OCI-LY7 (cell line): Measurements from ENCODE around the gene ZFAND2A. TPM values are rescaled to one million over a fixed set of nuclear protein-coding genes. Genes with fewer than 3 reads are reported as not detected.

ENCODE experiments used
- BruUV-seq: library from RNA; stranded (reverse); fragments of 400-500 nt; replicated peaks from 2 replicates; lab custom pipeline; 2021; lab: Mats Ljungman, UMichigan
- CTCF ChIA-PET: fragments of 300-600 bp; sonication (Branson Sonifier 250); formaldehyde crosslinking; loops from one replicate; lab custom pipeline; 2022; ENCODE audit warnings: antibody characterized with exemption; ENCODE audit not compliant: unreplicated experiment; lab: Charles Lee
- POLR2A ChIA-PET: fragments of 300-600 bp; sonication (Branson Sonifier 250); formaldehyde crosslinking; loops from one replicate; lab custom pipeline; 2022; ENCODE audit warnings: antibody characterized with exemption; lab: Charles Lee
- DNase-seq: peaks from one replicate; pipeline ENCODE4 v3.0.0-alpha.2; 2015; ENCODE audit warnings: low spot score
- H2AFZ ChIP-seq: fragments of 200-600 bp; sonication (generic), shearing (Covaris generic); 2 replicates; pipeline ENCODE4 v1.6.1; 2014; ENCODE audit warnings: mild to moderate bottlenecking, antibody characterized with exemption, low read length, moderate library complexity
- H3K27ac ChIP-seq: fragments of 200-600 bp; sonication (generic); 2 replicates; pipeline ENCODE4 v1.5.1; 2014; ENCODE audit warnings: mixed run types, low read depth, mild to moderate bottlenecking, moderate library complexity, low read length, inconsistent platforms; ENCODE audit not compliant: poor library complexity, severe bottlenecking
- H3K36me3 ChIP-seq: fragments of 200-600 bp; sonication (generic); 2 replicates; pipeline ENCODE4 v1.6.1; 2014; ENCODE audit warnings: mild to moderate bottlenecking, antibody characterized with exemption, low read length, moderate library complexity, mixed read lengths; ENCODE audit not compliant: insufficient read depth
- H3K4me1 ChIP-seq: fragments of 200-600 bp; sonication (generic); 2 replicates; pipeline ENCODE4 v1.5.1; 2014; ENCODE audit warnings: mild to moderate bottlenecking, low read length; ENCODE audit not compliant: insufficient read depth, poor library complexity, severe bottlenecking
- H3K4me2 ChIP-seq: fragments of 200-600 bp; sonication (generic); 2 replicates; pipeline ENCODE4 v1.6.1; 2014; ENCODE audit warnings: mild to moderate bottlenecking, low read length
- H3K4me3 ChIP-seq: fragments of 200-600 bp; sonication (generic); 2 replicates; pipeline ENCODE4 v1.5.1; 2014; ENCODE audit warnings: mild to moderate bottlenecking, low read depth, low read length; ENCODE audit not compliant: poor library complexity, severe bottlenecking
- H3K79me2 ChIP-seq: fragments of 200-600 bp; sonication (generic); 2 replicates; pipeline ENCODE4 v1.6.1; 2016; ENCODE audit warnings: low read depth, mild to moderate bottlenecking, low read length, moderate library complexity, mixed read lengths; ENCODE audit not compliant: insufficient read depth
- H3K9me2 ChIP-seq: fragments of 200-600 bp; sonication (generic); 2 replicates; pipeline ENCODE4 v1.6.1; 2016; ENCODE audit warnings: mild to moderate bottlenecking, low read length, mixed read lengths; ENCODE audit not compliant: insufficient read depth
- H3K9me3 ChIP-seq: fragments of 200-600 bp; sonication (generic); 2 replicates; pipeline ENCODE4 v1.6.1; 2014; ENCODE audit warnings: mild to moderate bottlenecking, mixed run types, low read length, mixed read lengths
- H4K20me1 ChIP-seq: fragments of 200-600 bp; sonication (generic); 2 replicates; pipeline ENCODE4 v1.6.1; 2014; ENCODE audit warnings: mild to moderate bottlenecking, antibody characterized with exemption, low read length, moderate library complexity, mixed read lengths; ENCODE audit not compliant: insufficient read depth
- EZH2phosphoT487 ChIP-seq: fragments of 200-600 bp; sonication (generic); IDR thresholded peaks from 2 replicates; pipeline ENCODE4 v1.6.1; 2018; ENCODE audit warnings: low read depth, borderline replicate concordance, mild to moderate bottlenecking, mixed run types, antibody characterized with exemption, low read length, moderate library complexity, mixed read lengths
- intact Hi-C: fragments of 100-400 bp; cut with micrococcal nuclease; formaldehyde crosslinking; loops from one replicate; pipeline ENCODE4 v1.10.0; 2022; ENCODE audit not compliant: unreplicated experiment
- total RNA-seq, 2 experiments: library from RNA; depleted of rRNA in 1 of 2; stranded (reverse); fragments of >200 nt in 1 of 2; shearing (Covaris generic) in 1 of 2; gene quantifications; 2 replicates each; pipeline ENCODE4 v1.2.3, GENCODE V29; 2014 to 2022
- TF ChIP-seq, protein P1 (sequence below): fragments of 200-600 bp; sonication (generic); conservative IDR thresholded peaks from 2 replicates; pipeline ENCODE4 v1.5.1; 2014; ENCODE audit warnings: mild to moderate bottlenecking, antibody characterized with exemption, low read length, moderate library complexity, mixed read lengths

Gene ZFAND2A
- total RNA-seq, 2 experiments from 2014 or later: 20.4 to 22.9 TPM

DNA sequence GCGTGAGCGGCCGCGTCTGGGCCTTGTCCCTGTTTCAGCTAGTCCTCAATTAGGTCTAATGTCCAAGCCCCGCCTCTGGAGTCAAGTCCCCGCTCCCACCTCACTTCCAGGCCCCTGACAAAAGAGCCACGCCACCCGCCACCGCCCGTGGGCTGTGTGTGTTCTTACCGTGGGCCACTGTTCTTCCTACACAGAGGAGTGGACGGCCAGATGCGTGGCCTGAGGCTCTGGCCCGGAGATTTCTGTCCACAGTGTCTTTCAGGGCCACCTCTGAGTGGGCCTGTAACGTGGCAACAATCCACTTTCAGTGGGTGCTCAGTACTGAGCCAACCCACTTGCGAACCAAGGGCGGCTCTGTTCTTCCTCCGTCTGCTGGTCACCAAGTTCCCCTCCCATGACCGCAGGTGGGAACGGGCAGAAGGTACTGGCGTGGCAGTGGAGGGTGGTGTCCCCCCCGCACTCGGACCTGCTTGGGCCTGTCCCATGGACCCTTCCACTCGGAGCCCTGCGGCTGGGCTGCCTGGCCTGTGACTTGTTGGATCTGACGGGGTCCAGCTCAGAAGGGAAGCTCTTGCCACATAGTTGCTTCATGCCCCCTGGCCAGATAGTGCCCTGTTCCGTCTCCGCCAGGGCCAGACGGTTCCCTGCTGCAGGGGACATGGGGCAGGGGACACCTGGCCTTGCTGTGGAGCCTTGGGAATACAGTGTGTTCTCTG is 15.0 kb upstream of the ZFAND2A start:
- H3K4me2 ChIP-seq: no peak overlapping the region
- BruUV-seq: no TSS peak
- POLR2A ChIA-PET: interaction anchor here (1.2 kb wide), 1 partner anchor 32 kb away, joined by 5 read pairs; no protein-coding TSS in a partner anchor

DNA sequence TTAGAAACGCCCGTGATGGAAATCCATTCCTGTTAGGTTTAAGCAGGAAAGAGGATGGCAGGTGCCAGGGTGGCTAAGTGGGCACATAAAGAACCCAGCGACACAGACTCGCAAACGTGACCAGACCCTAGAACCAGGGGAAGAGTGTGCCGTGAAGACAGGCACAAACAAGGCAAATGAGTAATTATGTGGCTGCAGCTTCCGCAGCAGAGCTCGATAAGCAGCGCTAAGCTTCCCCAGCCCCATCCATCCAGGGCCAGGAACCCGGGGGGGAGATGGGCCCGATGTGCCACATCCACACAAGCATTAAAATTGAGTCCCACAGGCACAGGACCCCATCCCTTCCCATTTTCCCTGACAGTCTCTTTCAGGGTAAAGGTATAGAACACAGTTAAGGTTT is 14.0 kb upstream of the ZFAND2A start:
- intact Hi-C loops: no loop called here
- POLR2A ChIA-PET: interaction anchor here (0.5 kb wide), 1 partner anchor 98 kb away, joined by 3 read pairs; no protein-coding TSS in a partner anchor

More for the DNA sequence above, 15.0 kb upstream of the ZFAND2A start:
- Histone ChIP-seq H3K9me3 (peaks cover 6% of the 10 kb centered on the region; the same call in 1 of the 2 replicates), H3K4me3 (no peak overlapping the region), H3K4me1 (peaks cover 13% of the 10 kb centered on the region), H2AFZ (no peak overlapping the region), H3K79me2 (no peaks in the 10 kb centered on the region), H3K9me2 (no peaks in the 10 kb centered on the region), H3K36me3 (no peaks in the 10 kb centered on the region), H4K20me1 (no peaks in the 10 kb centered on the region), H3K27ac (no peak overlapping the region)
- TF ChIP-seq EZH2phosphoT487: no peak
- TF ChIP-seq, protein P1, sequence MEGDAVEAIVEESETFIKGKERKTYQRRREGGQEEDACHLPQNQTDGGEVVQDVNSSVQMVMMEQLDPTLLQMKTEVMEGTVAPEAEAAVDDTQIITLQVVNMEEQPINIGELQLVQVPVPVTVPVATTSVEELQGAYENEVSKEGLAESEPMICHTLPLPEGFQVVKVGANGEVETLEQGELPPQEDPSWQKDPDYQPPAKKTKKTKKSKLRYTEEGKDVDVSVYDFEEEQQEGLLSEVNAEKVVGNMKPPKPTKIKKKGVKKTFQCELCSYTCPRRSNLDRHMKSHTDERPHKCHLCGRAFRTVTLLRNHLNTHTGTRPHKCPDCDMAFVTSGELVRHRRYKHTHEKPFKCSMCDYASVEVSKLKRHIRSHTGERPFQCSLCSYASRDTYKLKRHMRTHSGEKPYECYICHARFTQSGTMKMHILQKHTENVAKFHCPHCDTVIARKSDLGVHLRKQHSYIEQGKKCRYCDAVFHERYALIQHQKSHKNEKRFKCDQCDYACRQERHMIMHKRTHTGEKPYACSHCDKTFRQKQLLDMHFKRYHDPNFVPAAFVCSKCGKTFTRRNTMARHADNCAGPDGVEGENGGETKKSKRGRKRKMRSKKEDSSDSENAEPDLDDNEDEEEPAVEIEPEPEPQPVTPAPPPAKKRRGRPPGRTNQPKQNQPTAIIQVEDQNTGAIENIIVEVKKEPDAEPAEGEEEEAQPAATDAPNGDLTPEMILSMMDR: no peak
- CTCF ChIA-PET: interaction anchor here (0.6 to 1.3 kb wide), 2 partner anchors 83 to 181 kb away, joined by 4 to 5 read pairs; no protein-coding TSS in a partner anchor
- no peak for DNase-seq
- intact Hi-C loops: loop anchor here (5.0 kb wide), 1 partner anchor 253 kb away; no protein-coding TSS in a partner anchor

More for the DNA sequence above, 14.0 kb upstream of the ZFAND2A start:
- no peak overlapping the region for H3K4me3 ChIP-seq
- no peaks in the 10 kb centered on the region for H3K79me2 ChIP-seq
- no peaks in the 10 kb centered on the region for H3K36me3 ChIP-seq
- H3K9me3 ChIP-seq: peaks cover 6% of the 10 kb centered on the region; the same call in 1 of the 2 replicates
- H3K9me2 ChIP-seq: no peaks in the 10 kb centered on the region
- no peak overlapping the region for H2AFZ ChIP-seq
- H3K4me2 ChIP-seq: no peak overlapping the region
- CTCF ChIA-PET: interaction anchor here (0.6 to 0.9 kb wide), 2 partner anchors 148 to 230 kb away, joined by 3 to 4 read pairs; no protein-coding TSS in a partner anchor
- no peaks in the 10 kb centered on the region for H4K20me1 ChIP-seq
- BruUV-seq: no TSS peak
- peaks cover 18% of the 10 kb centered on the region for H3K4me1 ChIP-seq
- H3K27ac ChIP-seq: no peak overlapping the region
- no peak for TF ChIP-seq EZH2phosphoT487
- TF ChIP-seq, protein P1: no peak
- DNase-seq: no peak
